ENCODE measurements around the gene GAB4.

The GAB4 gene

DNA sequence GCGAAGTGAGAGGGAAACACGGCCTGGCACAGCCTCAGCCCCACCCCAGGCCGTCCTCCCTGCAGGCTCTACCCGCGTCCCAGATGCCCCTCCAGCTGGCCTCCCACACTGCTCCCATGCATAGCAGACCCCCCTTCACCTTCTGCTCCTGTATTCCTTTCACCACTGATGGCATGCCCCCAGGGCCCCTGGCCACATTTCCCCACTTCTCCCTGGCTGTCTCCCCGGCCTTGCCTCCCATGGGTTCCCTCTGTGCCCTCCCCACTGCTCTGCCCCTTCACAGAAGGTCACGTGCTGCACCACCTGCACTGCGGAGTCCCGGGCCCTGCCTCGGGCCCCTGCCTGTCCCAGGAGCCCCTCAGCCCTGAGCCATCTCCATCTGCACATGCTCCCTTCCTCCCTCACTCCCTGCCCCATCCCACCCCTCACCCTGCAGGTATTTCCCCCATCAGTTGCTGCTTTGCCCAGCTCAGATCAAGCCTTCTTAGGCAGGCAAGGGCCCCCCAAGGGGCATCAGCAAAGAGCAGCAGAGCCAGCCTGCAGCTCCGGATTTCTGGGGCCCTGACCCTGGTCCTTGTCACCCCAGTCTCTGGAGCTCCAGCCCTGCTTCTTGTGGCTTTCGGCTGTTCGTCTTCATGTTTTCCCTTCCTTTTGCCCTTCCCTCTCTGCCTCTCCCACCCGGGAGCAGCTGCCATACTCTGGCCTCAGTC lies 46.4 kb downstream of the GAB4 start:
- in situ Hi-C loops (cut with HindIII; ENCODE audit: low sequenced_read_pairs) = no loop called here
- TF ChIP-seq, protein P1, sequence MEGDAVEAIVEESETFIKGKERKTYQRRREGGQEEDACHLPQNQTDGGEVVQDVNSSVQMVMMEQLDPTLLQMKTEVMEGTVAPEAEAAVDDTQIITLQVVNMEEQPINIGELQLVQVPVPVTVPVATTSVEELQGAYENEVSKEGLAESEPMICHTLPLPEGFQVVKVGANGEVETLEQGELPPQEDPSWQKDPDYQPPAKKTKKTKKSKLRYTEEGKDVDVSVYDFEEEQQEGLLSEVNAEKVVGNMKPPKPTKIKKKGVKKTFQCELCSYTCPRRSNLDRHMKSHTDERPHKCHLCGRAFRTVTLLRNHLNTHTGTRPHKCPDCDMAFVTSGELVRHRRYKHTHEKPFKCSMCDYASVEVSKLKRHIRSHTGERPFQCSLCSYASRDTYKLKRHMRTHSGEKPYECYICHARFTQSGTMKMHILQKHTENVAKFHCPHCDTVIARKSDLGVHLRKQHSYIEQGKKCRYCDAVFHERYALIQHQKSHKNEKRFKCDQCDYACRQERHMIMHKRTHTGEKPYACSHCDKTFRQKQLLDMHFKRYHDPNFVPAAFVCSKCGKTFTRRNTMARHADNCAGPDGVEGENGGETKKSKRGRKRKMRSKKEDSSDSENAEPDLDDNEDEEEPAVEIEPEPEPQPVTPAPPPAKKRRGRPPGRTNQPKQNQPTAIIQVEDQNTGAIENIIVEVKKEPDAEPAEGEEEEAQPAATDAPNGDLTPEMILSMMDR (IDR thresholded peaks at IDR 0.05; ENCODE audit: low read depth, low read length) = no peak
- H3K4me3 ChIP-seq (ENCODE audit: low read depth, low read length) = no peak overlapping the region
- no peak for DNase-seq (ENCODE audit: low read depth, low spot score)

DNA sequence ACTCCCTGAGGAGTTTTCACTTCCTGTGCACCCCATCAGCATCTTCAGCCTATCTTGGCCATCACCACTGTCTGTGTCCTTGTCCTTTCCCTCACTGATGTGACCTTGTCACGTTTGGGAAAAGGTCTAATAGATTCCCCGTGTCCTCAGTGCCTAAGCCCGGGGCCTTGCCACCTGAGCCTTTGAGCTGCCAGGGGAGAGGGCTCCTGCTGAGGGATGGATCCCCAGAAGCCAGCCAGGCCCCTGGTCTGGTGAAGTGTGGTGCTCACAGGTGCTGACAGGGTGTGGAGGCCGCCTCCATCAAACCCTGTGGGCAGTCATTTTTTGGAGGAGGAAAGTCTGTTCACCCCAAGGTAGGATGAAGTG lies 47.2 kb downstream of the GAB4 start:
- no peak overlapping the region for H3K4me3 ChIP-seq (ENCODE audit: low read depth, low read length)
- DNase-seq (ENCODE audit: low read depth, low spot score) = no peak
- in situ Hi-C loops (cut with HindIII; ENCODE audit: low sequenced_read_pairs) = no loop called here
- TF ChIP-seq, protein P1 (IDR thresholded peaks at IDR 0.05; ENCODE audit: low read depth, low read length) = no peak

DNA sequence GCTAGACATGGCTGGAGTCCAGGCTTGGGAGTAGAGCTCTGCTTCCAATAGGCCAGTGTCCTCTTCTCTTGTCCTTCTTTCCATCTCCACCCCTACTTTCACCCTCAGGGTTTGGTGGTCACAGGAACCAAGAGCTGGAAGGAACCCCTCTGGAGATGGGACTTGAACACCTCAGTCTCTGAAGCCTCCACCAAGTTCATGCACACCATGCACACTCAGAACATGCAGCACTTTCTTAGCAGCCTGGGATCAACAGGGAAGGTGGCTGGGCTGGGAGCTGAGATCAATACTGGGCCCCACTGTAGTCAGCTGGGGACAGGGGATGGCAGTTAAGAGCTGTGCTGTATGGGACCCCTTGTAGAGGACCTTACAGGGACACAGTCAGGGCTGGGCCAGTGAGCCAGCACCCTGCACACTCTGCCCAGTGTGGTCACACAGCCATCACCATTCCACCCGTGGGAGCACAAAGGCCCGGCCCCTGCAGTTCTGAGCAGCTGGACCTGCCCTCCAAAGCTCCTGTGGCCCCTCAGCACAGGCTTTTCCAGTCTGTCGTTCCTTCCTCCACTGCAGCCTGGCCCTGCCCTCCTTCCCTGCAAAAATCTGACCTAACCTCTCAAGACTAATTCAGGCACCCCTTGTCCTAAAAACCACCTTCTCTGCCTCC lies 47.7 kb downstream of the GAB4 start:
- TF ChIP-seq, protein P1 (IDR thresholded peaks at IDR 0.05; ENCODE audit: low read depth, low read length) = no peak
- DNase-seq (ENCODE audit: low read depth, low spot score) = no peak
- H3K4me3 ChIP-seq (ENCODE audit: low read depth, low read length) = no peak overlapping the region
- in situ Hi-C loops (cut with HindIII; ENCODE audit: low sequenced_read_pairs) = no loop called here

DNA sequence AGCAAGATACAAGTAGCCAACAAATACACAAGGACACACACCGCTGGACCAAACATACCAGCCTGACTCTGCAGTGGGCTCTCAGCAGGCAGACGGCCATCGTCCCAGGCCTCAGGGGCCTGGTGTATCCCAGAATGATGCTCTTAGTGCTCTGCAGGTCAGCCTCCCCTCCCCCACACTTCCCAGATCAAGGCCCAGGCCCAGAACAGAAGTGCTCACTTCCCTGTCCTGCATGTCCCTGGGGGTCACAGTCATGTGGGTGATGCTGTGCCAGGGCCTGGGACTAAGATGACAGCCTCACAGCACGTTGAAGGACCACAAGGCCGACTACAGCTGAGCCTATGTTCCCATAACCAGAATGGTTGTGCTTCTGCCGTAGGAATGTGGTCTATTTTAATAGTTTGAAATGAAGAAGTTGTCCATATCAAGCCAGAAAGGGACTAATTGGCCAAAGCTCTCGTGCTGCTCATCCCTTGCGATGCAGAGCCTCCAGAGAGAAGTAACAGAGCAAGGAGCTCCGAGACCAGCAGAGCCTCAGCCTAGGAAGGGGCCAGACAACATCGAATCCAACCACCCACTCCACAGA lies 48.6 kb downstream of the GAB4 start:
- no peak for DNase-seq (ENCODE audit: low read depth, low spot score)
- in situ Hi-C loops (cut with HindIII; ENCODE audit: low sequenced_read_pairs) = no loop called here
- TF ChIP-seq, protein P1 (IDR thresholded peaks at IDR 0.05; ENCODE audit: low read depth, low read length) = no peak
- H3K4me3 ChIP-seq (ENCODE audit: low read depth, low read length) = no peak overlapping the region

DNA sequence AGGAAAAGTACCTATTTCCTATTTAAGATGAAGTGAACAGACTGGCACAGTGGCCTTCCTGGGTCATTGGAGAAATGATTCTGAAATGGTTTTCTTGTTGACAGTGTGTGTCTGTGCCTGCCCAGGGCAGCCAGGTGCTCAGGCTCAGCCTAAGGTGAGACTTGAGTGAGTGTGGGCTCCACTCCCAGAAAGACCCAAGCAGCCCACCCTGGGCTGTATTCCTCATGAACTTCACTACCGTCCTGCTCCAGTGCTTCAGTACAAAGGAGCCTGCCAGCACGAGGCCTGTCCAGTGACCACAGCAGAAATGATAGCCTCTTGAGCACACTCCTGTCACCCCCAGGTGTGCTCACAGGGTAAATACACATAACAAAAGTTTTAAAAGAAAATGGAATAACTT lies 49.5 kb downstream of the GAB4 start:
- TF ChIP-seq, protein P1 (IDR thresholded peaks at IDR 0.05; ENCODE audit: low read depth, low read length) = no peak
- in situ Hi-C loops (cut with HindIII; ENCODE audit: low sequenced_read_pairs) = no loop called here

DNA sequence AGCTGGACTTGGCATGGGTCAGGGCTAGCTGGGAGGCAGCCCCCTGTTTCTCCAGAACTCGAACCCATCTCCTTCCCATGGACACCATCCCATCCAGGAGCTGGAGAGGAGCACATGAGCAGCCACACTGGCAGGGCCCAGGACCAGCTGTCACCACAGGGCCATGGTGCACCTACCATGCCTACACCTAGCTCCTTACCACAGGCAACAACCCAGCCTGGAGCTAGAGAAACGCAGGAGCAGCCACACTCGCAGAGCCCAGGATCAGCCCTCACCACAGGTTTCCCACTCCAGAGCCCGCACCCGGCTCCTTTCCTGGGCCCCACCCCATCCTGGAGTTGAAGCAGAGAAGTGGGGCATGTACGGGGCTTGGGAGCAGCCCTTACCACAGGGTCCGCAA lies 50.2 kb downstream of the GAB4 start:
- H3K4me3 ChIP-seq (ENCODE audit: low read depth, low read length) = no peak overlapping the region
- in situ Hi-C loops (cut with HindIII; ENCODE audit: low sequenced_read_pairs) = no loop called here
- no peak for DNase-seq (ENCODE audit: low read depth, low spot score)
- TF ChIP-seq, protein P1 (IDR thresholded peaks at IDR 0.05; ENCODE audit: low read depth, low read length) = no peak

More for the DNA sequence above, 49.5 kb downstream of the GAB4 start:
- no peak for DNase-seq (ENCODE audit: low read depth, low spot score)
- no peak overlapping the region for H3K4me3 ChIP-seq (ENCODE audit: low read depth, low read length)
